HCT116 (cell line): ENCODE data around the gene WDR33.

Source experiments
- CEBPB ChIP-seq: IDR thresholded peaks from 2 replicates; pipeline ENCODE4 v1.6.1; 2012; ENCODE audit warnings: low read depth
- EZH2 ChIP-seq: fragments of 200-600 bp; sonication (generic); IDR thresholded peaks from 2 replicates; pipeline ENCODE4 v1.6.1; 2017; ENCODE audit warnings: antibody characterized with exemption, mixed run types
- JUND ChIP-seq: IDR thresholded peaks from 2 replicates; pipeline ENCODE4 v1.6.1; 2012
- POLR2A ChIP-seq: IDR thresholded peaks from 2 replicates; pipeline ENCODE4 v1.7.0; 2011; ENCODE audit warnings: borderline replicate concordance; ENCODE audit not compliant: insufficient read depth, insufficient read length; ENCODE audit errors: extremely low read depth
- POLR2AphosphoS5 ChIP-seq: IDR thresholded peaks from 2 replicates; pipeline ENCODE4 v1.6.1; 2011; ENCODE audit warnings: mild to moderate bottlenecking, low read depth, low read length, moderate library complexity
- SIN3A ChIP-seq: IDR thresholded peaks from 2 replicates; pipeline ENCODE4 v1.6.1; 2012; ENCODE audit warnings: low read depth
- SP1 ChIP-seq: IDR thresholded peaks from 2 replicates; pipeline ENCODE4 v1.6.1; 2012; ENCODE audit warnings: low read depth
- SRF ChIP-seq: IDR thresholded peaks from 2 replicates; pipeline ENCODE4 v1.6.1; 2012; ENCODE audit warnings: low read depth
- ZNF274 ChIP-seq: fragments of 200-500 bp; sonication (Bioruptor generic); IDR thresholded peaks from 2 replicates; pipeline ENCODE4 v1.6.1; 2014; ENCODE audit warnings: mild to moderate bottlenecking, low read depth, low read length, inconsistent platforms
- TF ChIP-seq, protein P1 (sequence below), 3 experiments: fragments of 200-600 bp in 1 of 3; sonication (generic) in 1 of 3; IDR thresholded peaks in 2 of 3; conservative IDR thresholded peaks in 1 of 3; 2 replicates each; pipeline ENCODE4 v1.5.1; 2012 to 2017; ENCODE audit warnings: low read depth in 2 of 3, low read length in 2 of 3, antibody characterized with exemption in 1 of 3, borderline replicate concordance in 1 of 3, control low read depth in 1 of 3, mild to moderate bottlenecking in 1 of 3, mixed read lengths in 1 of 3, mixed run types in 1 of 3, moderate library complexity in 1 of 3; ENCODE audit not compliant: insufficient read depth in 1 of 3
- TF ChIP-seq, protein P2 (sequence below): IDR thresholded peaks from 2 replicates; pipeline ENCODE4 v1.6.1; 2012
- TF ChIP-seq, protein P3 (sequence below): IDR thresholded peaks from 2 replicates; pipeline ENCODE4 v1.6.1; 2012; ENCODE audit warnings: low read depth
- TF ChIP-seq, protein P4 (sequence below): IDR thresholded peaks from 2 replicates; pipeline ENCODE4 v1.6.1; 2011; ENCODE audit warnings: mild to moderate bottlenecking, low read length, moderate library complexity; ENCODE audit not compliant: insufficient replicate concordance; ENCODE audit errors: extremely low read depth

DNA sequence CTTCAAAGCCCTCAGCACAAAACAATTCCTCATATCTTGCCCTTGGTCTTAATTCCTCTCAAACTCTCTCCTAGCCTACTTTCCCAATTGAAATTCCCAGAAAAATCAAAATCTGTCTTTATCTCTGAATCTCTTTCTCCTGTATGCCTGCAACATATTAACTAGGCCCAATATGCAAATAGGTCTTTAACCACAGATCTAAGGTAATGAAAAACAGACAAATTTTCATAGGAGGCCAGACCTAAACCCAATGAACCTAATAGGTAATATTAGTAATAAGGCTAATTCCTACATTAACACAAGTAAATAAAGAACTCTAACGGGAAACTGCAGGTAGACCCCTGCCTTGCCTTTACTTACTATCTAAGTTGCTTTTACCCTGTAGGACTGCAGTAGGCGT lies 41.4 kb downstream of the WDR33 start:
- TF ChIP-seq, protein P1, sequence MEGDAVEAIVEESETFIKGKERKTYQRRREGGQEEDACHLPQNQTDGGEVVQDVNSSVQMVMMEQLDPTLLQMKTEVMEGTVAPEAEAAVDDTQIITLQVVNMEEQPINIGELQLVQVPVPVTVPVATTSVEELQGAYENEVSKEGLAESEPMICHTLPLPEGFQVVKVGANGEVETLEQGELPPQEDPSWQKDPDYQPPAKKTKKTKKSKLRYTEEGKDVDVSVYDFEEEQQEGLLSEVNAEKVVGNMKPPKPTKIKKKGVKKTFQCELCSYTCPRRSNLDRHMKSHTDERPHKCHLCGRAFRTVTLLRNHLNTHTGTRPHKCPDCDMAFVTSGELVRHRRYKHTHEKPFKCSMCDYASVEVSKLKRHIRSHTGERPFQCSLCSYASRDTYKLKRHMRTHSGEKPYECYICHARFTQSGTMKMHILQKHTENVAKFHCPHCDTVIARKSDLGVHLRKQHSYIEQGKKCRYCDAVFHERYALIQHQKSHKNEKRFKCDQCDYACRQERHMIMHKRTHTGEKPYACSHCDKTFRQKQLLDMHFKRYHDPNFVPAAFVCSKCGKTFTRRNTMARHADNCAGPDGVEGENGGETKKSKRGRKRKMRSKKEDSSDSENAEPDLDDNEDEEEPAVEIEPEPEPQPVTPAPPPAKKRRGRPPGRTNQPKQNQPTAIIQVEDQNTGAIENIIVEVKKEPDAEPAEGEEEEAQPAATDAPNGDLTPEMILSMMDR (IDR thresholded peaks at IDR 0.05 in 2 of 3, conservative IDR thresholded peaks at IDR 0.05 in 1 of 3; ENCODE audit: borderline replicate concordance in 1 of 3, insufficient read depth in 1 of 3, low read depth in 2 of 3, low read length in 2 of 3): no peak
- TF ChIP-seq, protein P2, sequence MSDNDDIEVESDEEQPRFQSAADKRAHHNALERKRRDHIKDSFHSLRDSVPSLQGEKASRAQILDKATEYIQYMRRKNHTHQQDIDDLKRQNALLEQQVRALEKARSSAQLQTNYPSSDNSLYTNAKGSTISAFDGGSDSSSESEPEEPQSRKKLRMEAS: no peak
- TF ChIP-seq SP1 (no peak), ZNF274 (no peak), EZH2 (no peak), POLR2AphosphoS5 (no peak), CEBPB (no peak), POLR2A (no peak), SRF (no peak), SIN3A (no peak), JUND (no peak)
- TF ChIP-seq, protein P3, sequence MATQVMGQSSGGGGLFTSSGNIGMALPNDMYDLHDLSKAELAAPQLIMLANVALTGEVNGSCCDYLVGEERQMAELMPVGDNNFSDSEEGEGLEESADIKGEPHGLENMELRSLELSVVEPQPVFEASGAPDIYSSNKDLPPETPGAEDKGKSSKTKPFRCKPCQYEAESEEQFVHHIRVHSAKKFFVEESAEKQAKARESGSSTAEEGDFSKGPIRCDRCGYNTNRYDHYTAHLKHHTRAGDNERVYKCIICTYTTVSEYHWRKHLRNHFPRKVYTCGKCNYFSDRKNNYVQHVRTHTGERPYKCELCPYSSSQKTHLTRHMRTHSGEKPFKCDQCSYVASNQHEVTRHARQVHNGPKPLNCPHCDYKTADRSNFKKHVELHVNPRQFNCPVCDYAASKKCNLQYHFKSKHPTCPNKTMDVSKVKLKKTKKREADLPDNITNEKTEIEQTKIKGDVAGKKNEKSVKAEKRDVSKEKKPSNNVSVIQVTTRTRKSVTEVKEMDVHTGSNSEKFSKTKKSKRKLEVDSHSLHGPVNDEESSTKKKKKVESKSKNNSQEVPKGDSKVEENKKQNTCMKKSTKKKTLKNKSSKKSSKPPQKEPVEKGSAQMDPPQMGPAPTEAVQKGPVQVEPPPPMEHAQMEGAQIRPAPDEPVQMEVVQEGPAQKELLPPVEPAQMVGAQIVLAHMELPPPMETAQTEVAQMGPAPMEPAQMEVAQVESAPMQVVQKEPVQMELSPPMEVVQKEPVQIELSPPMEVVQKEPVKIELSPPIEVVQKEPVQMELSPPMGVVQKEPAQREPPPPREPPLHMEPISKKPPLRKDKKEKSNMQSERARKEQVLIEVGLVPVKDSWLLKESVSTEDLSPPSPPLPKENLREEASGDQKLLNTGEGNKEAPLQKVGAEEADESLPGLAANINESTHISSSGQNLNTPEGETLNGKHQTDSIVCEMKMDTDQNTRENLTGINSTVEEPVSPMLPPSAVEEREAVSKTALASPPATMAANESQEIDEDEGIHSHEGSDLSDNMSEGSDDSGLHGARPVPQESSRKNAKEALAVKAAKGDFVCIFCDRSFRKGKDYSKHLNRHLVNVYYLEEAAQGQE: no peak
- TF ChIP-seq, protein P4, sequence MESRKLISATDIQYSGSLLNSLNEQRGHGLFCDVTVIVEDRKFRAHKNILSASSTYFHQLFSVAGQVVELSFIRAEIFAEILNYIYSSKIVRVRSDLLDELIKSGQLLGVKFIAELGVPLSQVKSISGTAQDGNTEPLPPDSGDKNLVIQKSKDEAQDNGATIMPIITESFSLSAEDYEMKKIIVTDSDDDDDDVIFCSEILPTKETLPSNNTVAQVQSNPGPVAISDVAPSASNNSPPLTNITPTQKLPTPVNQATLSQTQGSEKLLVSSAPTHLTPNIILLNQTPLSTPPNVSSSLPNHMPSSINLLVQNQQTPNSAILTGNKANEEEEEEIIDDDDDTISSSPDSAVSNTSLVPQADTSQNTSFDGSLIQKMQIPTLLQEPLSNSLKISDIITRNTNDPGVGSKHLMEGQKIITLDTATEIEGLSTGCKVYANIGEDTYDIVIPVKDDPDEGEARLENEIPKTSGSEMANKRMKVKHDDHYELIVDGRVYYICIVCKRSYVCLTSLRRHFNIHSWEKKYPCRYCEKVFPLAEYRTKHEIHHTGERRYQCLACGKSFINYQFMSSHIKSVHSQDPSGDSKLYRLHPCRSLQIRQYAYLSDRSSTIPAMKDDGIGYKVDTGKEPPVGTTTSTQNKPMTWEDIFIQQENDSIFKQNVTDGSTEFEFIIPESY: no peak
